Measurements from ENCODE around the gene TENT5C.

GRCh38 chr1:117565076-117565556, 40.7 kb upstream of the TENT5C start:
- TF ChIP-seq POLR2A (IDR thresholded peaks at IDR 0.05): no peak
- TF ChIP-seq CTCF (IDR thresholded peaks at IDR 0.05): no peak
